Midbrain (tissue), 1 donor: Measurements from ENCODE around the gene MAD2L1BP.
"Not testable (repeated sequence)": the region's sequence is repeated elsewhere in the genome, so short reads cannot be mapped to it uniquely, and the experiment has no call there.

ENCODE experiments used
- DNase-seq: peaks from one replicate; lab custom pipeline; 2025; lab: John Stamatoyannopoulos, UW

MAD2L1BP gene

GRCh38 chr6:43635387-43636307 is at the start of gene MAD2L1BP:
Gene MAD2L1BP (plus strand): TSS chr6:43635840. CDS start chr6:43635876, 36 bp downstream.
- peak; percentile 88 for DNase-seq

DNA sequence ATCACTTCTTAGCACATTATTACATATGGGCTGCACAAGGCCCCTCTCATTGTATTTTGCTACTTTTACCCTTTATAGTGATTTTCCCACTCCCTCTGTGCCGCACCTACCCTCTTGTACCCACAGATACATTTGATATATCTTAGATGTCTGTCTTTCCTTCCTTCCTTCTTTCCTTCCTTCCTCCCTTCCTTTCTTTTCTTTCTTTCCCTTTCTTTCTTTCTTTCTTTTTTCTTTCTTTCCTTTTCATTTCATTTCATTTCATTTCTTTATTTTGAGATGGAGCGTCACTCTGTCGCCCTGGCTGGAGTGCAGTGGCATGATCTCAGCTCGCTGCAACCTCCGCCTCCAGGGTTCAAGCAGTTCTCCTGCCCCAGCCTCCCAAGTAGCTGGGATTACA is 47.4 kb upstream of the MAD2L1BP start:
- no peak for DNase-seq

DNA sequence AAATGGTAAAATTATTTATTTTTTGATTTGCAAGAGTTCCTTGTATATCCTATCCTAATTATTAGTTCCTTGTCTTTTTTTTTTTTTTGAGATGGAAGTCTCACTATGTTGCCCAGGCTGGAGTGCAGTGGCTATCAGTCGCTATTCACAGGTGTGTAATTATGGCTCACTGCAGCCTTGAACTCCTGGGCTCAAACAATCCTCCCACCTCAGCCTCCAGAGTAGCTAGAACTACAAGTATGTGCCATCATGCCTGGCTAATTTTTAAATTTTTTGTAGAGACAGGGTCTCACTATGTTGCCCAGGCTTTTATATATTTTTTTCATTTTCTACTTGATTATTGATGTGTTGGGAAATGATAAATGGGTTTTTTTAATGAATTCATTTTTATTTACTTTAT is 46.1 kb upstream of the MAD2L1BP start:
- not testable (repeated sequence) for DNase-seq

GRCh38 chr6:43593938-43594337 is 41.7 kb upstream of the MAD2L1BP start:
- no peak for DNase-seq

- no peak for DNase-seq
These were observed 35.0 kb upstream of the MAD2L1BP start for GRCh38 chr6:43600595-43600994.

GRCh38 chr6:43604174-43604573 is 31.5 kb upstream of the MAD2L1BP start:
- DNase-seq: no peak

GRCh38 chr6:43606019-43606418 is 29.6 kb upstream of the MAD2L1BP start:
- no peak for DNase-seq

DNA sequence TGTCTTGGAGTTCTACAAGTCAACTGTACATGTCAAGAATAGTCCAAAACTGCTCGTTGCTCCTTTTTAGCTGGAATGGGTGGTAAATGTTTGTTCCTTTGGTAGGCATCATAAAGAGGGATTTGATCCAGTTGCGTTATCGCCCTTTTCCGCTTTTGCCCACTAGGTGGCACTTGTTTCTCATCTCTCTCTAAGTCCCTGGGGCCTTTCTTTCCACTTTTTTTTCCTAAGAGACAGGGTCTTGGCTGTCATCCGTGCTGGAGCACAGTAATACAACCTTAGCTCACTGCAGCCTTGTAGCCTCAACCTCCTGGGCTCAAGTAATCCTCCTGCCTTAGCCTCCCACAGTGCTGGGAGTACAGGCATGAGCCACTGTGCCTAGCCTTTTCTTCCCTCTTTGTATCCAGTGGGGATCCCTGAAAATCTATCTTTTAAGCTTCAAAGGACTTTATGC is 27.3 kb upstream of the MAD2L1BP start:
- DNase-seq: peak; percentile 58

DNA sequence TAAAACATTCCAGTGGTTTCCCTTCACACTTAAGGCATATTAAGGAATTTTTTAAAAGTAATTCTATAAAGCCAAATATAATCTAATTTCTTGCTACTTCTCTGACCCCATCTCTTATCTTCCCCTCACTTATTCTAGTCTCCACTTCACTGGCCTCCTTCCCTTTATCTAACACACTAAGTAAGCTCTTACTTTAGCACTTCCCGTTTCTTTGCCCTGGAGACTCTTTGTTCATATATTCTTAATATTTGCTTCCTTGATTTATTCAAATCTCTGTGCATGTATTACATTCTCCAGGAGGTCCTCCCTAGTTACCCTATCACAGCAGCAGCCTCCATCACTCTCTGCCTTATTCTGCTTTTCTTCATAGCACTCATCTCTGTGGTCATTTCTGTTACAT is 26.8 kb upstream of the MAD2L1BP start:
- DNase-seq: no peak

DNA sequence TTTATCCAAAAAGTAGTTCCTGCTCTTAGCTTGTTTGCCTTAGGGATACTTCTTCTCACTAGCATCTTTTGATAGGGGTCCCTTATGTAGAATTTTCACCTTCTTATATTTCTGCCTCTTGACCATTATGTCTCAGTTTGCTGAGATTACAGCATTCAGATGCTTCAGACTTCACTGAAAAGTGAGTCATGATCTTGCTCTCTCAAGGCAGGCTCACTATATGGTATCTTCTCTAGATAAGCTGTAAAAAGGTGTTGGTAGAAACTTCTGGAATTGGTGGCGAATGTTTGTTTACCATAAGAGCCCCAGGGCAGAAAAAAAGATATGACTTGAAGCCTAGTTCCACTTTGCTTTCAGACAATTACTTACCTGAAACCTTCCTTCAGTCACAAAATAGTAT is 26.2 kb upstream of the MAD2L1BP start:
- DNase-seq: no peak

DNA sequence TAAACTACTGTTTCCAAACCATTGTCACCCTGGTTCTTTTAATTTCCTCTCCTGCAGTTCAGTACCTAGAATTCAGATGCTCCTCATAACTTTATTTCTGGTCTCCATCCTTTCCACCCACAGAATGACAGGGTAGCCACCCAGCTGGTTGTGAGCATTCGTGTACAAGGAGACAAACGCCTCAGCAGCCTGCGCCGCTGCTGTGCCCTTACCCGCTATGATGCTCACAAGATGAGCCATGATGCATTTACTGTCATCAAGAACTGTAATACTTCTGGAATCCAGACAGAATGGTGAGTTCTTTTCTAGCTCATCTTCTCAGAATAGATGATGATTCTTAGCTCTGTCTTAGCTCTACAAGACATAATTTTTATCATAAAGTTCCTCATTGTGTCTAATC is 25.2 kb upstream of the MAD2L1BP start:
- no peak for DNase-seq

DNA sequence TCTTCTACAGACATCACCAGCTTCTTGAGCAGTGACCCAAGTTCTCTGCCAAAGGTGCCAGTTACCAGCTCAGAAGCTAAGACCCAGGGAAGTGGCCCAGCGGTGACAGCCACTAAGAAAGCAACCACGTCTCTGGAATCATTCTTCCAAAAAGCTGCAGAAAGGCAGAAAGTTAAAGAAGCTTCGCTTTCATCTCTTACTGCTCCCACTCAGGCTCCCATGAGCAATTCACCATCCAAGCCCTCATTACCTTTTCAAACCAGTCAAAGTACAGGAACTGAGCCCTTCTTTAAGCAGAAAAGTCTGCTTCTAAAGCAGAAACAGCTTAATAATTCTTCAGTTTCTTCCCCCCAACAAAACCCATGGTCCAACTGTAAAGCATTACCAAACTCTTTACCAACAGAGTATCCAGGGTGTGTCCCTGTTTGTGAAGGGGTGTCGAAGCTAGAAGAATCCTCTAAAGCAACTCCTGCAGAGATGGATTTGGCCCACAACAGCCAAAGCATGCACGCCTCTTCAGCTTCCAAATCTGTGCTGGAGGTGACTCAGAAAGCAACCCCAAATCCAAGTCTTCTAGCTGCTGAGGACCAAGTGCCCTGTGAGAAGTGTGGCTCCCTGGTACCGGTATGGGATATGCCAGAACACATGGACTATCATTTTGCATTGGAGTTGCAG is 21.8 kb upstream of the MAD2L1BP start:
- no peak for DNase-seq

- DNase-seq: no peak
These were observed 21.3 kb upstream of the MAD2L1BP start for GRCh38 chr6:43614396-43614730.

- DNase-seq: no peak
These were observed 18.7 kb upstream of the MAD2L1BP start for GRCh38 chr6:43616725-43617472.

DNA sequence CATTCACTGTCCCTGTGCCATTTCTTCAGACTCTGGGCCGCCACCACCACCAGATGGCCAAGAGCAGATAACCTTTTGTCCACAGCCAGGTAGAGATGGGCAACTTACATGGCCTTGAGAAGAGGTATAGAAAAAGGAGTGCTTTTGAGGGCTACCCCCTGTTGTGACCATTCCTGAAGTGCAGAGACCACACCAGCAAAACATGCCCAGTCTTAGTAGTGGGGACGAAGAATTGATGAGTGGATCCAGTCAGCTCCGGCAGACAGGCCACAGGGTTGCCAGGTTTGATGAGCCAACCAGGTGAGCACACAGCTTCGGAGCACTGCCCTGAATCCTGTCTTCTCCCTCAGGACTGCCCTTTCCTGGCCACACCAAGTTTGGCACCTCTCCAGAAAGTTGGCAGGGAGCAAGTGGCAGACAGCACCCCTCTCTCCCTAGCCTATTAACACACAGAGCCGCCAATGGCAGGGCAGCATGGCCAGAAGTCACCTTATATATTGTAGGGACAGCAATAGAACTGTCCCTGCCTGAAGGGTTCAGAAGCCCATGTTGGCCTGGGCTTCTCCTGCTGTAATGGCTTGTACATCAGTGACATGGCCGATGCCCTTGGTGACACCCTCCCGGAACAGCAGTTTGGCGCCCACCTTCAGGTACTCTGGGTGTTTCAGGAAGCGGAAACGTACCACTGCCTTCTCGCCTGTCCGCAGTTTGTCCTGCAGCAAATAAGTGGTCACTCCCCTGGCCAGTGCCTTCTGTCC is 14.4 kb upstream of the MAD2L1BP start:
- DNase-seq: no peak

- no peak for DNase-seq
These were observed 13.8 kb upstream of the MAD2L1BP start for GRCh38 chr6:43621836-43622180.

DNA sequence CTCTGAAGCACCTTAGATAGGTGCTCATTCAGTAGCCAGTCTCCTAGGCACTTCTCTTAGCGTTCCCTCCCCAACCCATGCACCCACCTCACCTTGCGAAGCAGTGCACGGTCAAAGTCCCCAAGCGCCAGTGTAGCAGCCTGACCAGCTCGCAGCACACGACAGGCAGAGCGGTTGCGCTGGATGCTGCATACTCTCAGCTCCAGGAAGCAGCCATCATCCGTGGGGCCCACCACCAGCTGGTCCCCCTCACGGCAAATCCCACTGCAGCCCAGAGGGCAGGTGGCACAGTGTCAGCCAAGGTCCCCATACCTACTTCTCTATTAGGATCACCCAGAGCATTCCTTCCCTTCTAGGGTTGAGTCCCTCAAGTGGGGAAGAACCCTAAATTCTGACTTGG is 13.1 kb upstream of the MAD2L1BP start:
- no peak for DNase-seq

GRCh38 chr6:43623880-43624785 is 11.5 kb upstream of the MAD2L1BP start:
- no peak for DNase-seq

DNA sequence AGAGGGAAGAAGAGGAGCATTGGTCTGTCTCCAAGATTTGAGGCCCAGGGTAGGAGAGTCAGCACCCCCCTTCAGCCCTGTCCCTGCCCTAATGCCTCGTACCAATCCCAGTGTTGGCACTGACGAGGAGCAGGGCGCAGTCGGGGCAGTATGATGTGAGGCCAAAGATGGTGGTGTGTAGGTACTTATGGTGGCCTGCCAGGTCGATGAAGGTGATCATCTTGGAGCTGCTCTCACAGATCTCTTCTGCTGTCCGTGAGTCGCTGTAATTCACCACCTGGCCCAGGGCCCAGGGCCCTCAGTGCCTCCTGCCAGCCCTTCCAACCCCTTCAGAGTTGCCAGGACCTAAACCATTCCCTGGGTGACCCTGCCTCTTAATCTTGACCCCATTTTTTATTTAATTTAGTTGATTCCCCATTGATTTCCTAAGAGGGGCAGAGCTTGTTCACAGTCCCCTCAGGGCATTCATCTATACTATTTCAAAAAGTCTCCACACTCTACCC is 10.8 kb upstream of the MAD2L1BP start:
- DNase-seq: no peak

GRCh38 chr6:43625393-43625992 is 10.1 kb upstream of the MAD2L1BP start:
- DNase-seq: no peak
